Neural cell (in vitro differentiated cells): ENCODE results near the gene TMEM143. TPM values are rescaled to one million over a fixed set of nuclear protein-coding genes. Genes with fewer than 3 reads are reported as not detected.
"Not testable (repeated sequence)": the region's sequence is repeated elsewhere in the genome, so short reads cannot be mapped to it uniquely, and the experiment has no call there.

Experiments used
- H2AFZ ChIP-seq: fragments of 200-600, 300-800 bp; sonication (generic), shearing (Covaris generic); 2 replicates; pipeline ENCODE4 v1.6.0; 2014; ENCODE audit warnings: low read depth, mild to moderate bottlenecking, antibody characterized with exemption, low read length, moderate library complexity
- H3F3A ChIP-seq: fragments of 200-600 bp; shearing (Covaris generic); 2 replicates; pipeline ENCODE4 v1.6.1; 2016; ENCODE audit warnings: mild to moderate bottlenecking, moderate library complexity, mixed read lengths, antibody characterized with exemption, low read length; ENCODE audit not compliant: insufficient read depth, poor library complexity, severe bottlenecking
- H3K27ac ChIP-seq: fragments of 200-600, 300-800 bp; sonication (generic), shearing (Covaris generic); 2 replicates; pipeline ENCODE4 v1.5.1; 2014; ENCODE audit warnings: mild to moderate bottlenecking, low read length, moderate library complexity
- H3K27me3 ChIP-seq: fragments of 300-800, 200-600 bp; sonication (generic), shearing (Covaris generic); 2 replicates; pipeline ENCODE4 v1.6.0; 2014; ENCODE audit warnings: mild to moderate bottlenecking, low read depth, low read length, moderate library complexity; ENCODE audit not compliant: insufficient read depth
- H3K36me3 ChIP-seq: fragments of 300-800, 200-600 bp; sonication (generic), shearing (Covaris generic); 2 replicates; pipeline ENCODE4 v1.5.1; 2014; ENCODE audit warnings: mild to moderate bottlenecking, antibody characterized with exemption, low read length, moderate library complexity; ENCODE audit not compliant: insufficient read depth
- H3K4me2 ChIP-seq: fragments of 300-800, 200-600 bp; sonication (generic), shearing (Covaris generic); 2 replicates; pipeline ENCODE4 v1.6.0; 2014; ENCODE audit warnings: mild to moderate bottlenecking, low read length
- H3K4me3 ChIP-seq: fragments of 300-800, 200-600 bp; sonication (generic), shearing (Covaris generic); 2 replicates; pipeline ENCODE4 v1.5.1; 2014; ENCODE audit warnings: mild to moderate bottlenecking, low read length, moderate library complexity
- H3K79me2 ChIP-seq: fragments of 200-600 bp; shearing (Covaris generic); replicated peaks from 2 replicates; pipeline ENCODE4 v1.6.0; 2014; ENCODE audit warnings: mild to moderate bottlenecking, low read length, moderate library complexity; ENCODE audit not compliant: insufficient read depth
- H3K9ac ChIP-seq: fragments of 300-800, 200-600 bp; sonication (generic), shearing (Covaris generic); 2 replicates; pipeline ENCODE4 v1.6.1; 2016; ENCODE audit warnings: mild to moderate bottlenecking, low read length, mixed read lengths
- H3K9me2 ChIP-seq: fragments of 200-600 bp; shearing (Covaris generic); 2 replicates; pipeline ENCODE4 v1.6.1; 2016; ENCODE audit warnings: mild to moderate bottlenecking, low read length, mixed read lengths; ENCODE audit not compliant: insufficient read depth
- H3K9me3 ChIP-seq: fragments of 200-600, 300-800 bp; sonication (generic), shearing (Covaris generic); 2 replicates; pipeline ENCODE4 v1.6.1; 2016; ENCODE audit warnings: mild to moderate bottlenecking, mixed run types, low read length, moderate library complexity, mixed read lengths
- H4K20me1 ChIP-seq: fragments of 200-600 bp; shearing (Covaris generic); 2 replicates; pipeline ENCODE4 v1.6.1; 2016; ENCODE audit warnings: mild to moderate bottlenecking, mixed run types; ENCODE audit not compliant: insufficient read depth
- CTCF ChIP-seq: fragments of 450-650 bp; IDR thresholded peaks from 2 replicates; pipeline ENCODE4 v1.5.1; 2014; ENCODE audit warnings: antibody characterized with exemption, mild to moderate bottlenecking, moderate library complexity; ENCODE audit not compliant: poor library complexity, severe bottlenecking
- EP300 ChIP-seq: fragments of 450-650 bp; conservative IDR thresholded peaks from 2 replicates; pipeline ENCODE4 v1.6.1; 2014; ENCODE audit warnings: antibody characterized with exemption, mild to moderate bottlenecking, moderate library complexity; ENCODE audit not compliant: poor library complexity, severe bottlenecking
- EZH2 ChIP-seq: fragments of 200-600, 300-800 bp; shearing (Covaris generic), sonication (generic); IDR thresholded peaks from 2 replicates; pipeline ENCODE4 v1.6.1; 2014; ENCODE audit warnings: antibody characterized with exemption, low read length, borderline replicate concordance, mild to moderate bottlenecking; ENCODE audit not compliant: insufficient read depth, poor library complexity, severe bottlenecking
- MXI1 ChIP-seq: fragments of 450-650 bp; conservative IDR thresholded peaks from 2 replicates; pipeline ENCODE4 v1.6.1; 2014; ENCODE audit warnings: antibody characterized with exemption, mild to moderate bottlenecking; ENCODE audit not compliant: poor library complexity, severe bottlenecking
- POLR2AphosphoS5 ChIP-seq: IDR thresholded peaks from 2 replicates; pipeline ENCODE4 v1.6.1; 2012
- RAD21 ChIP-seq: fragments of 450-650 bp; conservative IDR thresholded peaks from 2 replicates; pipeline ENCODE4 v1.6.1; 2014; ENCODE audit warnings: antibody characterized with exemption, mild to moderate bottlenecking, moderate library complexity
- REST ChIP-seq: IDR thresholded peaks from 2 replicates; pipeline ENCODE4 v1.6.1; 2012; ENCODE audit warnings: borderline replicate concordance
- SMC3 ChIP-seq: fragments of 450-650 bp; conservative IDR thresholded peaks from 2 replicates; pipeline ENCODE4 v1.6.1; 2014; ENCODE audit warnings: antibody characterized with exemption, mild to moderate bottlenecking, moderate library complexity; ENCODE audit not compliant: poor library complexity
- TAF1 ChIP-seq: IDR thresholded peaks from 2 replicates; pipeline ENCODE4 v1.6.1; 2012; ENCODE audit warnings: low read depth
- polyA plus RNA-seq: library from polyadenylated mRNA; depleted of rRNA; stranded (reverse); fragments of >200 nt; gene quantifications from 2 replicates; pipeline ENCODE4 v1.2.3, GENCODE V29; 2014

Gene TMEM143
- polyA plus RNA-seq, 1 donor from 2014 or later, result 4.2 TPM

GRCh38 chr19:48310227-48310626 lies 53.5 kb downstream of the TMEM143 start:
- H4K20me1 ChIP-seq, result no peaks in the 10 kb centered on the region

GRCh38 chr19:48309731-48310130 lies 54.0 kb downstream of the TMEM143 start:
- not testable (repeated sequence) for H3K4me2 ChIP-seq, H3K4me3 ChIP-seq, H3K9me3 ChIP-seq, H3K27me3 ChIP-seq, H3K27ac ChIP-seq, H3K9ac ChIP-seq, H3K79me2 ChIP-seq, H3F3A ChIP-seq, H3K9me2 ChIP-seq, H4K20me1 ChIP-seq, H2AFZ ChIP-seq, H3K36me3 ChIP-seq

More at GRCh38 chr19:48310227-48310626, 53.5 kb downstream of the TMEM143 start:
- H3K4me3 ChIP-seq, result no peak overlapping the region
- no peaks in the 10 kb centered on the region for H3K36me3 ChIP-seq
- no peak for TF ChIP-seq RAD21
- no peak for TF ChIP-seq SMC3
- no peak for TF ChIP-seq EZH2
- TF ChIP-seq EP300, result no peak
- no peak for TF ChIP-seq CTCF
- no peak for TF ChIP-seq MXI1
- no peak for TF ChIP-seq TAF1
- TF ChIP-seq POLR2AphosphoS5, result no peak
- no peak for TF ChIP-seq REST
- no peaks in the 10 kb centered on the region for H3K9me3 ChIP-seq
- no peak overlapping the region for H3K27ac ChIP-seq
- no peak overlapping the region for H3K4me2 ChIP-seq
- no peaks in the 10 kb centered on the region for H3K9me2 ChIP-seq
- H3F3A ChIP-seq, result no peaks in the 10 kb centered on the region
- no peak overlapping the region for H3K9ac ChIP-seq
- H3K27me3 ChIP-seq, result no peaks in the 10 kb centered on the region
- H3K79me2 ChIP-seq, result no peaks in the 10 kb centered on the region
- H2AFZ ChIP-seq, result no peak overlapping the region
